ENCODE results near the gene ZNF337. TPM values are rescaled to one million over a fixed set of nuclear protein-coding genes. Genes with fewer than 3 reads are reported as not detected.
"Not testable (repeated sequence)": the region's sequence is repeated elsewhere in the genome, so short reads cannot be mapped to it uniquely, and the experiment has no call there.

The ZNF337 gene
- total and polyA plus RNA-seq, 4 donors: 6.8 to 32.6 (median 10.3) TPM

- TF ChIP-seq CTCF (IDR thresholded peaks at IDR 0.05; ENCODE audit: control extremely low read depth, extremely low read depth): no peak
- Histone ChIP-seq H3K9me3 (ENCODE audit: control insufficient read depth in 4 of 4, insufficient read depth in 3 of 4, low read length in 3 of 4) (no peaks in the 10 kb centered on the region), H3K27me3 (ENCODE audit: control insufficient read depth in 3 of 3, insufficient read depth in 3 of 3, low read length in 2 of 3) (no peaks in the 10 kb centered on the region), H3K4me1 (ENCODE audit: control insufficient read depth in 5 of 5, insufficient read depth in 5 of 5, low read length in 5 of 5) (no peaks in the 10 kb centered on the region), H3K36me3 (ENCODE audit: control insufficient read depth in 4 of 4, insufficient read depth in 4 of 4, low read length in 4 of 4) (peaks cover 3 to 29% (median 18%) of the 10 kb centered on the region in 4 donors), H3K9ac (ENCODE audit: insufficient read depth in 1 of 2, low read length in 2 of 2) (no peak overlapping the region), H3K27ac (ENCODE audit: low read depth in 1 of 2, low read length in 1 of 2) (no peak overlapping the region), H3K4me3 (no peak overlapping the region)
- WGBS, 2 donors: 93 to 94% methylated on average over 8 to 9 of the region's 9 CpGs
- no peak for DNase-seq
- no peak for ATAC-seq (ENCODE audit: insufficient read depth, low FRiP score)
Measured at GRCh38 chr20:25685276-25686080, 11.2 kb downstream of the ZNF337 start.

GRCh38 chr20:25683826-25684225, 12.8 kb downstream of the ZNF337 start:
- DNase-seq; H3K4me3 ChIP-seq; ATAC-seq (ENCODE audit: insufficient read depth, low FRiP score); H3K27ac ChIP-seq (ENCODE audit: low read depth in 1 of 2, low read length in 1 of 2); H3K9ac ChIP-seq (ENCODE audit: insufficient read depth in 1 of 2, low read length in 2 of 2); H3K9me3 ChIP-seq (ENCODE audit: control insufficient read depth in 4 of 4, insufficient read depth in 3 of 4, low read length in 3 of 4); H3K27me3 ChIP-seq (ENCODE audit: control insufficient read depth in 3 of 3, insufficient read depth in 3 of 3, low read length in 2 of 3); H3K4me1 ChIP-seq (ENCODE audit: control insufficient read depth in 5 of 5, insufficient read depth in 5 of 5, low read length in 5 of 5): not testable (repeated sequence)
- H3K36me3 ChIP-seq (ENCODE audit: control insufficient read depth in 4 of 4, insufficient read depth in 4 of 4, low read length in 4 of 4): peaks cover 3 to 34% (median 18%) of the 10 kb centered on the region in 4 donors
- WGBS, 2 donors: 94 to 98% methylated on average over 3 of the region's 3 CpGs

GRCh38 chr20:25683050-25683449, 13.6 kb downstream of the ZNF337 start:
- Histone ChIP-seq H3K36me3 (ENCODE audit: control insufficient read depth in 4 of 4, insufficient read depth in 4 of 4, low read length in 4 of 4) (peaks cover 6 to 40% (median 18%) of the 10 kb centered on the region in 4 donors), H3K9ac (ENCODE audit: insufficient read depth in 1 of 2, low read length in 2 of 2) (no peak overlapping the region), H3K4me1 (ENCODE audit: control insufficient read depth in 5 of 5, insufficient read depth in 5 of 5, low read length in 5 of 5) (no peaks in the 10 kb centered on the region), H3K27me3 (ENCODE audit: control insufficient read depth in 3 of 3, insufficient read depth in 3 of 3, low read length in 2 of 3) (no peaks in the 10 kb centered on the region), H3K4me3 (no peak overlapping the region), H3K9me3 (ENCODE audit: control insufficient read depth in 4 of 4, insufficient read depth in 3 of 4, low read length in 3 of 4) (no peaks in the 10 kb centered on the region), H3K27ac (ENCODE audit: low read depth in 1 of 2, low read length in 1 of 2) (no peak overlapping the region)
- WGBS, 2 donors: 91 to 97% methylated on average over 2 of the region's 2 CpGs
- TF ChIP-seq CTCF (IDR thresholded peaks at IDR 0.05; ENCODE audit: control extremely low read depth, extremely low read depth): no peak
- ATAC-seq (ENCODE audit: insufficient read depth, low FRiP score) (no peak), DNase-seq (no peak)

- 94% methylated on average over 10 of the region's 10 CpGs for WGBS, 2 donors
- H3K4me3 ChIP-seq: no peak overlapping the region
- peaks cover 0 to 4% (median 0%) of the 10 kb centered on the region in 4 donors for H3K9me3 ChIP-seq (ENCODE audit: control insufficient read depth in 4 of 4, insufficient read depth in 3 of 4, low read length in 3 of 4)
- H3K36me3 ChIP-seq (ENCODE audit: control insufficient read depth in 4 of 4, insufficient read depth in 4 of 4, low read length in 4 of 4): peaks cover 34 to 60% (median 43%) of the 10 kb centered on the region in 4 donors
- no peak for TF ChIP-seq CTCF (IDR thresholded peaks at IDR 0.05; ENCODE audit: control extremely low read depth, extremely low read depth)
- H3K9ac ChIP-seq (ENCODE audit: insufficient read depth in 1 of 2, low read length in 2 of 2): no peak overlapping the region
- DNase-seq: no peak
- H3K27ac ChIP-seq (ENCODE audit: low read depth in 1 of 2, low read length in 1 of 2): no peak overlapping the region
- H3K27me3 ChIP-seq (ENCODE audit: control insufficient read depth in 3 of 3, insufficient read depth in 3 of 3, low read length in 2 of 3): no peaks in the 10 kb centered on the region
- ATAC-seq (ENCODE audit: insufficient read depth, low FRiP score): no peak
- H3K4me1 ChIP-seq (ENCODE audit: control insufficient read depth in 5 of 5, insufficient read depth in 5 of 5, low read length in 5 of 5): peaks cover 0 to 2% (median 0%) of the 10 kb centered on the region in 5 donors
Measured at GRCh38 chr20:25676164-25676809, 20.4 kb downstream of the ZNF337 start.

All from lung (tissue), 12 donors.